Right forelimb (tissue), 1 donor: ENCODE measurements around the gene DCUN1D2.

Experiments used
- DNase-seq: peaks from one replicate; pipeline ENCODE4 v3.0.0-alpha.2; 2018

Gene DCUN1D2

DNA sequence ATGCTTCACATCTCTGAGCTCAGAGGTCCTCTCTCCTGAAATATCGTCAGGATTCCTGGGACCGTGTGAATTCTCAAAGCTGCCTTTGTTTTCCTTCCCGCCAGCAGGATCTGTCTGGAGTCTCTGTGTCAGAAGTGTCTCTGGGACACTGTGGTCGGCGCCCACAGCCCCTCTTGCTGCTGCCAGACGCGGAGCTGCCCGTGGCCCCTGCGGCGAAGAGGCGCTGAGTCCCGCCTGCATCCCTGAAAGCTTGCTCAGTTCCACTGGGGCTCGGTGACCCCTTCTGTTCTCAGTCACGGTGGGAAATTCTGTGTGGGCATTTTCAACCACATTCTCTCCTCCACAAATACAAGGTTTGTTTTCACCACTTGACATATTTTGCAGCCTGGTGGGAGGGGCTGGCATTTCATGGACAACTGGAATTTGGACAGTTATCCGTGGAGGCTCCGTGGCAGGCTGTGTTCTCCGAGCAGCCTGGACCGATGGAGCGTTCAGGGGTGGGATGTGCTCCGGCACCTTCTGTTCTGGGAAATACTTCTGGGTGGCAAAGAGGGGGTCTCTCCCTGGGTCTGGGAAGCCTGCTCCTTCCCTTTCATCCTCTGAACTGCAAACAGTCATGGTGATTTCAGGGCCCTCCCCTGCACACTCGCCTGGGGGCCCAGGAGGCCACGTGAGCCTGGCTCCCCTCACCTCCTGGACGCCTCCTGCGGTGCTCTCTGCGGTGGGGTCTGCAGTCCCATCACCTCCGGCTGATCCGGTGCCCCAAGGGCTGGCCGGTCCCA lies 84.0 kb downstream of the DCUN1D2 start:
- DNase-seq = peak; percentile 48
